ENCODE data around the gene TAS2R41. TPM values are rescaled to one million over a fixed set of nuclear protein-coding genes. Genes with fewer than 3 reads are reported as not detected.

Gene TAS2R41, protein sequence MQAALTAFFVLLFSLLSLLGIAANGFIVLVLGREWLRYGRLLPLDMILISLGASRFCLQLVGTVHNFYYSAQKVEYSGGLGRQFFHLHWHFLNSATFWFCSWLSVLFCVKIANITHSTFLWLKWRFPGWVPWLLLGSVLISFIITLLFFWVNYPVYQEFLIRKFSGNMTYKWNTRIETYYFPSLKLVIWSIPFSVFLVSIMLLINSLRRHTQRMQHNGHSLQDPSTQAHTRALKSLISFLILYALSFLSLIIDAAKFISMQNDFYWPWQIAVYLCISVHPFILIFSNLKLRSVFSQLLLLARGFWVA
- not detected in 2 replicates for polyA plus RNA-seq (2011; rRNA removed)
- not detected in 2 replicates for polyA plus RNA-seq (2012; cell fraction: cytosol; rRNA removed)
- polyA plus RNA-seq (2012; cell fraction: nucleus; rRNA removed): not detected in 2 replicates
- not detected in 3 replicates for polyA plus RNA-seq (2017; fragmentation: RNase III; extraction: RNeasy Plus Mini Kit Qiagen cat#74134 plus additional on column Dnase treatment)
- polyA minus RNA-seq (2011; rRNA and poly(A)+ RNA removed): not detected in 2 replicates

DNA sequence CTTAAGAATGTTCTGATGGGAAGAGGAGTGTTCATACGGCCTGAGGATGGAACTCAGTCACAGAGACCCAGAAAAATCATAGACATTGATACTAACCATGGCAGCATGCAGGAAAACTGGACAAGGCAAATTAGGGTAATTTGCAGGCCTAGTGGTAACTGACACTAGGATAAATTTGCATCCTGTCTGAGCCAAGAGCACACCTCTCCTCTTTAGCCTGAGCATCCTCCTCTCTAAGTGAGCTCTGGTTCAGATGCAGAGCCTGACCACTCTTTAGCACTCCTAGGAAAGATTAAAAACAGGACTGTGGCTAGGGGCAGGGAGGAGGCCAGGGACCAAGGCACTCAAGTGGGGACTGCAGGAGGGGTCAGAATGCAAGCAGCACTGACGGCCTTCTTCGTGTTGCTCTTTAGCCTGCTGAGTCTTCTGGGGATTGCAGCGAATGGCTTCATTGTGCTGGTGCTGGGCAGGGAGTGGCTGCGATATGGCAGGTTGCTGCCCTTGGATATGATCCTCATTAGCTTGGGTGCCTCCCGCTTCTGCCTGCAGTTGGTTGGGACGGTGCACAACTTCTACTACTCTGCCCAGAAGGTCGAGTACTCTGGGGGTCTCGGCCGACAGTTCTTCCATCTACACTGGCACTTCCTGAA, at the start of gene TAS2R41:
Gene TAS2R41, plus strand, starts transcription at position 373 of the 650 bp plus-strand sequence. Its CDS starts 0 bp downstream, at position 373.
- TF ChIP-seq RNF2 (IDR thresholded peaks at IDR 0.05; ENCODE audit: borderline replicate concordance, low read depth): no peak
- no peak within 1 kb of the TSS for H3K4me3 ChIP-seq
- H3K4me2 ChIP-seq: no peak within 1 kb of the TSS
- ChIA-PET POLR2A (no interaction called here), CTCF (interaction anchor here (0.6 to 1.4 kb wide), 2 partner anchors 12 kb away, joined by 3 read pairs; no protein-coding TSS in a partner anchor)
- H3K4me1 ChIP-seq: no peaks in the 10 kb centered on the region
- H3K9me3 ChIP-seq: peaks cover 4% of the 10 kb centered on the region; the same call in 1 of the 3 replicates
- ATAC-seq (peak in 1 of 2 experiments; percentile 23; a peak in 2 of 6 replicates), FAIRE-seq (no peak), DNase-seq (ENCODE audit: low read depth in 1 of 2, low spot score in 1 of 2) (no peak)
- 62% methylated on average over 10 of the region's 10 CpGs for WGBS (ENCODE audit: missing lambda C conversion rate)
- H3K27ac ChIP-seq: no peak within 1 kb of the TSS

DNA sequence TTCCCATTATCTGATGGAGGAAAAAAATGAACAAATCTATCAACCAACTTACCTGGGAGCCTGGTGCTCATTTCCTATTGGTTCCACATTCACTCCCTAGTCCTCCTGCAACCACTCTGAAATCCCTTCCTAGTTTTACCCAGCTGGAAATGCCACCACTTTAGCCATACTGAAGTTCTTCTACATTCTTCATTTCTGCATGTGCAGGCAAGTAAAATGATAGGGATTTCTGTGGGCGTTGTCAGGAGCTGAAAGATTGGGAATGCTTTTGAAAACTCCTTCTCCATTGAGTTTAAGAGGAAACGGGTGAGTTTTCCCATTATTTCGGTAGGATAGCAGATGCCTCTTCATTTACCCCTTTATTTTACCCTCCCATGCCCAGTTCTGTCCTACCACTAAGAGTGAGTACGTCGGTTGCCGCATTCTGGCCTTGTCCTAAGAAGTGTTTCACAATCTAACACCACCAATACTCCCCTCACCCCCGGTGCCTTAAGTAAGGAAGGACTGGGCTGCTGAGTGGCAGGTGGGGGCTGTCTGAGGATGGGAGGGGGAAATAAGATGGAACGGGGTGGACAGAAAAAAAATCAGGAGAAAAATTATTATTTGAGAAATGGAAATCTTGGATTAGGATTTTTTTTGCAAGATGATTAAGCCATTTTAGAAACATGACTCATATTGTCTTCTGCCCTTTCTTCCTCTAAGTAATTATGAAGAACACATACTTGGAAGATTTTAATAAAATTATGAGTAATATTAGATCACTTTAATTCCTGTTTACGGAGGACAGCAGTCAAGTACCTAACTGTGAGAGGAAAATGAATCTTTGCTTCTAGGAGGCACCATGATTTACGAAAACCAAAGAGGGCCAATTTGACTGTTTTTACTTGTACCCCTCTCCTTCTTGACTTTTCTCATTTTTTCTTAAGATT, 47.6 kb upstream of the TAS2R41 start:
- FAIRE-seq: no peak
- H3K27ac ChIP-seq: no peak overlapping the region

DNA sequence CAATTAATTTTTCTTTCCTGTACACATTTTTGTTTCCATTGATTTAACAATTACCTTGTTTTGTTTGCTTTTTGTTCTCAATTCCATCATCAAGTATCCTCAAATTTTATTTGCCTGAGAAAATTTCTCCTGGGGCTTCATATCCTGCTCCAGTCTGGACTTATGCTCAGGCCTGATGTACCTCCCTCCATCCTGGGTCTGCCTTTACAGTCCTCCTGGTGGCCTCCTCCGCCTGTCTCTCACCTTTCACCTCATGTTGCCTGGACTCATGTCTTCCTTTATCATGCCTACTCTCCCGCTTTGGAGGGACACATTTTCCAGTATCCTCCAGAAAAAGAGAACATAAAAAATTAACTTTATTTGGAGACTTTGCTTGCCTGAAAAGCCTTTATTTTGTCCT, 46.6 kb upstream of the TAS2R41 start:
- ChIA-PET POLR2A (no interaction called here), CTCF (interaction anchor here (1.7 kb wide), 1 partner anchor 14 kb away, joined by 4 read pairs; no protein-coding TSS in a partner anchor)
- TF ChIP-seq HMGXB4 (CRISPR knock-in tag; IDR thresholded peaks at IDR 0.05; ENCODE audit: borderline replicate concordance) (no peak), FOXS1 (CRISPR knock-in tag; IDR thresholded peaks at IDR 0.05) (no peak), FOSB (CRISPR knock-in tag; IDR thresholded peaks at IDR 0.05) (no peak)
- TF ChIP-seq, protein P1, sequence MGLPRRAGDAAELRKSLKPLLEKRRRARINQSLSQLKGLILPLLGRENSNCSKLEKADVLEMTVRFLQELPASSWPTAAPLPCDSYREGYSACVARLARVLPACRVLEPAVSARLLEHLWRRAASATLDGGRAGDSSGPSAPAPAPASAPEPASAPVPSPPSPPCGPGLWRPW (IDR thresholded peaks at IDR 0.05): no peak
- ATAC-seq (no peak), FAIRE-seq (no peak), DNase-seq (ENCODE audit: low read depth in 1 of 2, low spot score in 1 of 2) (no peak)
- Histone ChIP-seq H3K9me3 (no peaks in the 10 kb centered on the region), H3K4me2 (no peak overlapping the region), H3K27ac (no peak overlapping the region), H3K4me3 (no peak overlapping the region), H3K4me1 (0 out of 3 replicates have a peak, but pooled peaks cover 8% of the 10 kb centered on the region)
- WGBS (ENCODE audit: missing lambda C conversion rate): 57% methylated on average over 2 of the region's 2 CpGs

More for the DNA sequence above, 47.6 kb upstream of the TAS2R41 start:
- ChIA-PET POLR2A (no interaction called here), CTCF (interaction anchor here (1.0 to 3.8 kb wide), 2 partner anchors 13 to 14 kb away, joined by 3 to 27 read pairs; partner anchors contain the start of gene TAS2R60)
- TF ChIP-seq FOSB (CRISPR knock-in tag; IDR thresholded peaks at IDR 0.05) (no peak), RARB (CRISPR knock-in tag; IDR thresholded peaks at IDR 0.05) (no peak), POLR2AphosphoS2 (conservative IDR thresholded peaks at IDR 0.05; ENCODE audit: low read length) (no peak), CBX2 (IDR thresholded peaks at IDR 0.05; ENCODE audit: borderline replicate concordance, low read depth) (no peak), CHD4 (IDR thresholded peaks at IDR 0.05; ENCODE audit: borderline replicate concordance) (no peak), RNF2 (IDR thresholded peaks at IDR 0.05; ENCODE audit: borderline replicate concordance, low read depth) (no peak), POLR2A (IDR thresholded peaks at IDR 0.05; ENCODE audit: low read length) (no peak), ZSCAN20 (CRISPR knock-in tag; IDR thresholded peaks at IDR 0.05) (no peak)
- TF ChIP-seq, protein P2, sequence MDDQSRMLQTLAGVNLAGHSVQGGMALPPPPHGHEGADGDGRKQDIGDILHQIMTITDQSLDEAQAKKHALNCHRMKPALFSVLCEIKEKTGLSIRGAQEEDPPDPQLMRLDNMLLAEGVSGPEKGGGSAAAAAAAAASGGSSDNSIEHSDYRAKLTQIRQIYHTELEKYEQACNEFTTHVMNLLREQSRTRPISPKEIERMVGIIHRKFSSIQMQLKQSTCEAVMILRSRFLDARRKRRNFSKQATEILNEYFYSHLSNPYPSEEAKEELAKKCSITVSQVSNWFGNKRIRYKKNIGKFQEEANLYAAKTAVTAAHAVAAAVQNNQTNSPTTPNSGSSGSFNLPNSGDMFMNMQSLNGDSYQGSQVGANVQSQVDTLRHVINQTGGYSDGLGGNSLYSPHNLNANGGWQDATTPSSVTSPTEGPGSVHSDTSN (IDR thresholded peaks at IDR 0.05): no peak
- 0 out of 3 replicates have a peak, but pooled peaks cover 7% of the 10 kb centered on the region for H3K4me1 ChIP-seq
- ATAC-seq (no peak), DNase-seq (ENCODE audit: low read depth in 1 of 2, low spot score in 1 of 2) (no peak)
- no peak overlapping the region for H3K4me2 ChIP-seq
- H3K9me3 ChIP-seq: no peaks in the 10 kb centered on the region
- whole genome bisulfite sequencing (ENCODE audit: missing lambda C conversion rate): 59% methylated on average over 10 of the region's 10 CpGs
- H3K4me3 ChIP-seq: no peak overlapping the region
